ENCODE results near the gene CHCHD10.

CHCHD10 gene

DNA sequence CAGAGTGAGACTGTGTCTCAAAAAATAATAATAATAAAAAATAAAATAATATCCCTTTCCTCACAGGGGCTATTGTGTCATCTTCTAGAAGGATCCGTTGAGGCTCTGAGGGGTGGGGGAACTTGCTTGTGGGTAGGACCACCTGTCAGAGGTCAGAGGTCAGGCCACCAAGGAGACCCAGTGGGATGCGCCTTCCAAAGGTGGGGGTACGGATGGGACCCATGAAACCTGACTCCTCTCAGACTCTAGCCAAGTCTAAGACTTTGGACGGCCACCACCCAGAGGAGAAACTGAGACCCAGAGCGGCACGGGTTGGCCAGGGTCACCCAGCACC is 4.5 kb upstream of the CHCHD10 start:
- no peak for DNase-seq

GRCh38 chr22:23769321-23769965 is 1.7 kb upstream of the CHCHD10 start:
- DNase-seq = no peak

DNA sequence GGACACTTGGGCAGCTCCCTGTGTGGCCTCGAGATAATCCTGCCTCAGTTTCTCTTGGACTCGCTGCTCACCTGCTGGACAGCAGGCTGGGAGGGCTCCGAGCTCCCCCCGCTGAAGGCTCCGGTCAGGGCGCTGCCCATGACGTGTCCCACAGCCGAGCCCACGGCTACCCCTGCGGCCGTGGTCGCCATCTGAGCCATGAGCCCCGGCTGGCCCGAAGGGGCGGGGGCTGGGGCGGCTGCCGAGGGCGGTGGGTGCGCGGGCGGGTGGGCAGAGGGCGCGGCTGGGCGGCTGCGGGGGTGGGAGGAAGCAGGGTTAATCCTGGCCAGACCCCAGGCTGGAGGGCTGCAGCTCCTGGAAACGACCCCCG is 484 bp downstream of the CHCHD10 start:
- no peak for DNase-seq

GRCh38 chr22:23764899-23765881 is 2.6 kb downstream of the CHCHD10 start:
- DNase-seq = no peak

DNA sequence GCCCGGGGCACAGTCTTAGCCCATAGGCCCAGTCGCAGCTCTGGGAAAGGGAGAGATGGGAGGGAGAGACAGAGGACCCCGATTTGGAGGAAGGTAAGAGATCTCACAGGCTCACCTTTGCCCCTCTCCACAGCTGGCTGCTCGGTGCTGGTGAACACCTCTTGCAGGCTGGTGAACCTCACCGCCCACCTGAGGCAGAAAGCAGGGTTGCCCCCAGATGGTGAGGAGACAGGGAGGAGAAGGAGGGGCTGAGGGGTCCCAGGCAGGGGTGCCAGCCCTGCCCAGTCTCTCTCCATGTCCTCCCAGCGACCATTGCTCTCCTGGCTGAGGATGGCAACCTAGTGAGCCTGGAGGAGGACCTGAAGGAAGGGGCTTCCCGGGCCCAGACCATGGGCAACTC is 3.8 kb downstream of the CHCHD10 start:
- no peak for DNase-seq

DNA sequence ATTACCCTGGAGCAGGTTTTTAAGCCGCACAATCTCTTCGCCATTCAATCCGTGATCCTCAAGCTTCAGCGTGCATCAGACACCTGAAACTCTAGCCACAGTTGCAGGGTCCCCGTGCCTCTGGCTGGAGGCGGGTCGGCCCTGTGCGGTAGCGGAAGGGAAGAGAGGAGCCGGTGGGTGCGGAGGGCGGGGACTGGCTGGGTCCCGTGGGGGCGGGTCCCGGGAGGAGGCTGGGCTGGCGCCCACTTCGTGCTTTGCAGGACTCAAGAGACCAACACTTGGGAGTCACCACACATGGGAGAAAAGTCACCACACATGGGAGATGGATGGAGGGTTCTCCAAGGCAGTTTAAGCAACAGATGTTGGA is 4.2 kb downstream of the CHCHD10 start:
- no peak for DNase-seq

GRCh38 chr22:23762842-23763578 is 4.8 kb downstream of the CHCHD10 start, which contains the start of gene C22orf15:
TSS of gene C22orf15 (plus strand) at chr22:23762990. CDS start at chr22:23763307, 317 bp downstream.
- DNase-seq = no peak

GRCh38 chr22:23760056-23760455 is 7.7 kb downstream of the CHCHD10 start:
- DNase-seq = no peak

- DNase-seq = no peak
Measured at GRCh38 chr22:23759566-23759965, 8.2 kb downstream of the CHCHD10 start.

GRCh38 chr22:23756891-23757290 is 10.9 kb downstream of the CHCHD10 start:
- no peak for DNase-seq

DNA sequence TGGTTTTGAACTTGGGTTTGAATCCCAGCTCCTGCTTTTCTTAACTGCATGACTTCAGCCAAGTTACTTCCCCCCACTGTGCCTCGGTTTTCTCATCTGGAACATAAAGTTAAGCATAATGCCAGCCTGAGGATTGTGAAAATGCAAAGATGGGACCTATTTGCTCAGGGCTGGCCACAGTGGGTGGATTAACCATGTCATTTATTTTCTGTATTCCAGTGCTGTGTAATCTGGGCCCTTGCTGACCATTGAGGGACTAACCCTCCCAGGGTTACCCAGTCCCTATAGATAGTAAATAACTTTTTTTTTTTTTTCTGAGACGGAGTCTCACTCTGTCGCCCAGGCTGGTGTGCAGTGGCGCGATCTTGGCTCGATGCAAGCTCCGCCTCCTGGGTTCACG is 12.1 kb downstream of the CHCHD10 start:
- DNase-seq = no peak

GRCh38 chr22:23754980-23755636 is 12.7 kb downstream of the CHCHD10 start:
- no peak for DNase-seq

DNA sequence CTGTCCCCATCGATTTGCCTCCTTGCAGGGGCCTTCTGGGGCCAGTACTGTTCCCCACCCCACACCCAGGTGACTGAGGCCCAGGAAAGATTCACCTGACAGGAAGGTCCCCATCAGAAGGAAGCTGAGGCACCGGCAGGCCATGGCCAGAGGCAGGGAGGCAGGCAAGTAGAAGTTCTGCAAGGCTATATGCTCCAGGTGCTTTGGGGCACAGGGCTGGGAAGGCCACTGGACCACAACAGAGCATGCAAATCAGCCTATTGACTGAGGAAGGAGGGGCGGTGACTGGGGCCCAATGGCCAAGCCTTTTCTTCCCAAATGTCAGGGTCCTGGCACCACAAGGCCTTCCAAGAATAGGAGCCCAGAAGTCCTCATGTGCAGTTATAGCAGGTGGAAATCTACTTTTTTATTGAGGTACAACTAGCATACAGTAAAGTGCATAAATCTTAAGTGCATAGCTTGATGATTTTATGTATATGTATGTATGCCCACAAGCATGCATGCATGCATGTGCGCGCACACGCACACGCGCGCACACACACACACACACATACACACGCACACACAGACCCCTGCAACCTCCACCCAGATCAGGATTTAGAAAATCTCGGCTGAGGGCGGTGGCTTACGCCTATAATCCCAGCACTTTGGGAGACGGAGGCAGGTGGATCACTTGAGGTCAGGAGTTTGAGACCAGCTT is 13.4 kb downstream of the CHCHD10 start, which contains the start of gene VPREB3:
Gene VPREB3 (minus strand): TSS at position 206 of the 700 bp plus-strand sequence. CDS start 62 bp downstream, at position 144.
- DNase-seq = no peak

DNA sequence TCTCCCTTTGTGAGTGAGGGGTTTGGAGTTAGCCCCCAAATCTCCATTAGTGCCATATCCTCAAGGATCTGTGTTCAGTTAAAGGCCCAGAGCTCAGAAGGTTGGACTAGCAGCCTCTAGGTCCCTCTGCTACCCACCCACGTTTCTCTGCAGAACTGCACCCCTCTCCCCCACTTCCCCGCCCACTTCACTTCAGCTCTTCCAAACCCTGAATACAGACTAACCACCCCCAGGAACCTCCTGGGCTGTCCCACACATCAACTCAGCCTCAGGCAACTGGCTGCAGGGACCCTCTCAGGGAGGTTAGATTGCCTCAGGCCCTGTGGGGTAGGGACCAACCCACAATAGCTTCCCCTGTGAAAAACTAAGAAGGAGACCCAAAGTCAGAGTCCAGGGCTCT is 14.4 kb downstream of the CHCHD10 start:
- DNase-seq = no peak

DNA sequence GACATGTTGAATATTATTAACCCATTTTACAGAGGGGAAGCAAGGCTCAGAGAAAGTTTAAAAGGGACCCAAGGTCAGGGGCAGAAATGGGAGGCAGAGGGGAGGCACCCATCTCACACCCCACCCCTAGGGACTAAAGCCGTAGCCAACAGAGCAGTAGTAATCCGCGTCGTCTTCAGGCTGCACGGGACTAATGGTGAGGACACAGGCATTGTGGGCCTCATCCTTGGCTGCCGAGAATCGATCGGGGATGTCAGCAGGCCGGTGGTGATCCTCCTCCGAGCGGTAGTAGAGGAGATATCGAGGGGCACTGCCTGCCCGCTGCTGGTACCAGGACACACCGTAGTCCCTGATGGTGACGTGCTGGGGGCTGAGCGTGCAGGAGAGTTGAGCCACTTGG is 15.0 kb downstream of the CHCHD10 start:
- DNase-seq = no peak

DNA sequence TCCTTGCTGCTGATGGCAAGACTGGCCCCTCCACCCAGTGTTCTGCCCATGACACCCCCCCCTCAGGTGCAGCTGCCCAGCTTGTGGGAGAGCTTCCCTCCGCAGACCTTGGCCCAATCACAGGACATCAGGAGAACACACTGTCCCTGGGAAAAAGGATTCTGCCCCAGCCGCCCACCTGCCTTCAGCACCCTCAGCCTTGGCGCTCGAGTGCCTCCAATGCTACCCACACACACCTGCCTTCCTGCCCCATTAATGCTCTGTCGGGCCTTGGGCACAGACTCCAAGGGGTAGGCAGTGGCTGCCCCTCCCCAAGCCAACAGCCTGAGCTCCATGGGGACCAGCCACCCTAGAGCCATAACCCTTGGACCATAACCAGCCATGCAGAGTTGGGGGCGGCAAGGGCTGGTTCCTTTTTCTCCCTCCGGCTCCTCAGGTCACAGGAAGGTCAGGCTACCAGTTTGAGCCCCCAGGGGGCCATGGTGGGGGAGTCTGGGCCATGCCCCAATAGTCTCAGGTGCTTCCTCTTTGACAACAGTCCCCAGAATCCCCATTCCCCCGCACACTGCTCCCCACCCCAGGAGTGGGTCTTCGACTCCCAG is 15.6 kb downstream of the CHCHD10 start:
- peak; percentile 68 for DNase-seq

- DNase-seq = no peak
Measured at GRCh38 chr22:23751441-23751996, 16.3 kb downstream of the CHCHD10 start.

DNA sequence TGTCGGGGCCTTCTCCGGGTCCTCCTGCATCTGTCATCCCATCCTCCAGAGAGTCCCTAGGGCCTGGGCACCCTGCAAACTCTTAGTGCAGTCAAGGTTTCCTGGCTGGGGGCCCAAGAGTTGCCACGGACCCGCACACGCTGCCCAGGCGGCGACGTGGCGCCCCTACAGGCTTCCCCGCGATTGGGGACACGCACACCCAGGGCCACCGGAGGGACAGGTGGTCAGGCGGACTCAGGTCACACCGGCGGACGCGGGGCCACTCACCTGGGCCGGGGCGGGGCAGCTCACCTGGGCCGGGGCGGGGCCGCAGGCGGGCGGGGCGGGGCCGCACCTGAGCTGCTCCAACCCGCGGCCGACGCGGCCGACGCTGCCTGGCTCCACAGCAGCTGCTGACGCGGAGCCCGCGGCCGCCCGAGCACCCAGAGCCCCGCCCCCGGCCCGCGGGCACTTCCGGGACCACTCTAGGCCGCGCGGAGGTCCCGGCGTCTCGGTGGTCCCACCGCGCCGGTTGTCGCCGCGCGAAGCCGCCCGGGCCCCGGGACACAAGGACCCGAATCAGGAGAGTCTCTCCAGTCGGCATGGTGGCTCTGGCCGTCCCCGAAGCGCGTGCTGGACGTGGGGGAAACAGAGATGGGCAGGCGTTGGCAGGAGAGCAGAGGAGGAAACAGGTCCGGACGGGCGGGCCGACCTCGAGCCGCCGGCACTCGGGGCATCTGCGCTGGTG is 16.9 kb downstream of the CHCHD10 start, which contains the start of gene ZNF70:
Gene ZNF70 (minus strand): TSS at position 399 of the 727 bp plus-strand sequence. CDS start 5,972 bp downstream, outside the sequence.
- DNase-seq = peak; percentile 91

DNA sequence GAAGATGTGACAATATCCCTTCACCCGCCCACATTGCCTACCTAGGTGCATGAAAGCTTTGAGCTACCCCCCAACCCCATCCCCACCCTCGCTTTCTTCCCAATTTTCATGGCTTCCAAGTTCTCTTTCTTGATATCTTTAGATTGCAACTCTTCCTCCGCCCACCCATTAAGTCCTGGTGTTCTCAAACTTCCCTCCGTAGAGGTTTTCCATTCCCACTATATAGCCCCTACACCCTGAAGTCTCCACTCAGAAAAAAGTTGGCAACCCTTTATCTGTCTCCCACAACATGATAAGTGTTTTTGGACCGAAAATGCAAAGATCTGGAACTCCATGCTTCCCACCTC is 17.4 kb downstream of the CHCHD10 start:
- DNase-seq = no peak

- DNase-seq = peak; percentile 80
Measured at GRCh38 chr22:23749841-23750301, 17.9 kb downstream of the CHCHD10 start.

DNA sequence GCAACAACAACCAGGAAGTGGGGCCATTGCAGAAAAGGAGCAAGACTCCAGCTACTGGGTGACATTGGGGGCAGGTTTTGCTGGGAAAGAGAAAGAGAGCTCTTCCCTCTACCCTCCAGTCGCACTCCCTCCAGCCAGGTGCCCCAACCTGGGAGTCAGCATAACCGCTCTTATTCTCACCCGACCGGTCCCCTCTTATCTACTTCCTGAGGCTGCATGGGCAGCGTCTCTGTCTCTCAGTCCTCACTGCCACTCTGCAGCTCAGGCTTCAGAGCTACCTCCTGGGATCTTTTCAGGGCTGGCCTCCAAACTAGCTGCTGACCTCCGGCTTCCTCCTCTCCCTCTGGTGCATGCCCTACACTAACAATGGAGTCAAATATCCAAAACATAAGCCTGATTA is 22.0 kb downstream of the CHCHD10 start:
- no peak for DNase-seq

Data from femur (tissue), 1 donor.